ENCODE results near the gene RGL3. TPM values are rescaled to one million over a fixed set of nuclear protein-coding genes. Genes with fewer than 3 reads are reported as not detected.
A peak's percentile ranks its signal among the peaks of the same experiment; 100 is the strongest.

RGL3 gene
- total and polyA plus RNA-seq, 2 donors (not counting 1 experiment from before 2014, with no cell fraction given) = 0.20 to 4.0 TPM

GRCh38 chr19:11378319-11379189, 40.6 kb downstream of the RGL3 start:
- H3K4me2 ChIP-seq (ENCODE audit: extremely low read depth, insufficient read depth, low read length) = peak overlapping the region; percentile 57
- H2AFZ ChIP-seq (ENCODE audit: low read length) = no peak overlapping the region
- H3K27me3 ChIP-seq (ENCODE audit: control insufficient read depth, insufficient read depth, low read length) = no peaks in the 10 kb centered on the region
- peak; percentile 76 to 86 for DNase-seq (ENCODE audit: low read depth in 2 of 2)
- TF ChIP-seq CTCF (conservative IDR thresholded peaks at IDR 0.05 in 1 of 2, IDR thresholded peaks at IDR 0.05 in 1 of 2; ENCODE audit: low read depth in 1 of 2, low read length in 2 of 2) = peak; percentile 50 to 52
- TF ChIP-seq EZH2 (IDR thresholded peaks at IDR 0.05; ENCODE audit: low read length, missing control alignments) = no peak
- H3K36me3 ChIP-seq (ENCODE audit: control insufficient read depth, insufficient read depth, low read length) = no peaks in the 10 kb centered on the region
- H4K20me1 ChIP-seq (ENCODE audit: control insufficient read depth, extremely low read depth, insufficient read depth, low read length) = no peaks in the 10 kb centered on the region
- H3K4me1 ChIP-seq (ENCODE audit: control insufficient read depth, extremely low read depth, insufficient read depth, low read length) = peaks cover 31% of the 10 kb centered on the region
- H3K9ac ChIP-seq (ENCODE audit: insufficient read depth, low read length) = no peak overlapping the region
- H3K9me3 ChIP-seq (ENCODE audit: control insufficient read depth, insufficient read depth, low read depth, low read length) = no peaks in the 10 kb centered on the region
- peaks cover 7% of the 10 kb centered on the region for H3K79me2 ChIP-seq (ENCODE audit: control insufficient read depth, insufficient read depth, low read length)
- no peak overlapping the region for H3K4me3 ChIP-seq (replicated peaks in 1 of 4; ENCODE audit: control extremely low read depth in 1 of 4, insufficient read depth in 1 of 4, low read depth in 3 of 4, low read length in 4 of 4)
- peak overlapping the region; percentile 46 for H3K27ac ChIP-seq (ENCODE audit: insufficient read depth, low read length)

GRCh38 chr19:11377756-11378155, 41.4 kb downstream of the RGL3 start:
- H3K79me2 ChIP-seq (ENCODE audit: control insufficient read depth, insufficient read depth, low read length) = peaks cover 7% of the 10 kb centered on the region
- H2AFZ ChIP-seq (ENCODE audit: low read length) = no peak overlapping the region
- no peak overlapping the region for H3K4me3 ChIP-seq (replicated peaks in 1 of 4; ENCODE audit: control extremely low read depth in 1 of 4, insufficient read depth in 1 of 4, low read depth in 3 of 4, low read length in 4 of 4)
- H3K27me3 ChIP-seq (ENCODE audit: control insufficient read depth, insufficient read depth, low read length) = no peaks in the 10 kb centered on the region
- H3K4me1 ChIP-seq (ENCODE audit: control insufficient read depth, extremely low read depth, insufficient read depth, low read length) = peaks cover 31% of the 10 kb centered on the region
- peak overlapping the region; percentile 46 for H3K27ac ChIP-seq (ENCODE audit: insufficient read depth, low read length)
- peak in 1 of 2 donors; percentile 49 for DNase-seq (ENCODE audit: low read depth in 2 of 2)
- TF ChIP-seq EZH2 (IDR thresholded peaks at IDR 0.05; ENCODE audit: low read length, missing control alignments) = no peak
- no peak for TF ChIP-seq CTCF (conservative IDR thresholded peaks at IDR 0.05 in 1 of 2, IDR thresholded peaks at IDR 0.05 in 1 of 2; ENCODE audit: low read depth in 1 of 2, low read length in 2 of 2)
- no peak overlapping the region for H3K9ac ChIP-seq (ENCODE audit: insufficient read depth, low read length)
- H3K36me3 ChIP-seq (ENCODE audit: control insufficient read depth, insufficient read depth, low read length) = no peaks in the 10 kb centered on the region
- H3K9me3 ChIP-seq (ENCODE audit: control insufficient read depth, insufficient read depth, low read depth, low read length) = no peaks in the 10 kb centered on the region
- peak overlapping the region; percentile 54 for H3K4me2 ChIP-seq (ENCODE audit: extremely low read depth, insufficient read depth, low read length)
- no peaks in the 10 kb centered on the region for H4K20me1 ChIP-seq (ENCODE audit: control insufficient read depth, extremely low read depth, insufficient read depth, low read length)

GRCh38 chr19:11377237-11377636, 41.9 kb downstream of the RGL3 start:
- H3K9me3 ChIP-seq (ENCODE audit: control insufficient read depth, insufficient read depth, low read depth, low read length) = no peaks in the 10 kb centered on the region
- DNase-seq (ENCODE audit: low read depth in 2 of 2) = peak; percentile 91 to 92
- H4K20me1 ChIP-seq (ENCODE audit: control insufficient read depth, extremely low read depth, insufficient read depth, low read length) = no peaks in the 10 kb centered on the region
- H3K9ac ChIP-seq (ENCODE audit: insufficient read depth, low read length) = no peak overlapping the region
- H3K27ac ChIP-seq (ENCODE audit: insufficient read depth, low read length) = peak overlapping the region; percentile 48
- TF ChIP-seq CTCF (conservative IDR thresholded peaks at IDR 0.05 in 1 of 2, IDR thresholded peaks at IDR 0.05 in 1 of 2; ENCODE audit: low read depth in 1 of 2, low read length in 2 of 2) = no peak
- TF ChIP-seq EZH2 (IDR thresholded peaks at IDR 0.05; ENCODE audit: low read length, missing control alignments) = no peak
- peaks cover 7% of the 10 kb centered on the region for H3K79me2 ChIP-seq (ENCODE audit: control insufficient read depth, insufficient read depth, low read length)
- H3K4me1 ChIP-seq (ENCODE audit: control insufficient read depth, extremely low read depth, insufficient read depth, low read length) = peaks cover 31% of the 10 kb centered on the region
- H3K4me3 ChIP-seq (replicated peaks in 1 of 4; ENCODE audit: control extremely low read depth in 1 of 4, insufficient read depth in 1 of 4, low read depth in 3 of 4, low read length in 4 of 4) = no peak overlapping the region
- H3K4me2 ChIP-seq (ENCODE audit: extremely low read depth, insufficient read depth, low read length) = peak overlapping the region; percentile 75
- no peaks in the 10 kb centered on the region for H3K36me3 ChIP-seq (ENCODE audit: control insufficient read depth, insufficient read depth, low read length)
- peak overlapping the region; percentile 51 for H2AFZ ChIP-seq (ENCODE audit: low read length)
- no peaks in the 10 kb centered on the region for H3K27me3 ChIP-seq (ENCODE audit: control insufficient read depth, insufficient read depth, low read length)
